Measurements from ENCODE around the gene AMIGO3. TPM values are rescaled to one million over a fixed set of nuclear protein-coding genes. Genes with fewer than 3 reads are reported as not detected.
A peak's percentile ranks its signal among the peaks of the same experiment; 100 is the strongest.

AMIGO3 gene
- total RNA-seq = under 1 TPM; 0.15 to 0.31 TPM
- 1.5 TPM for polyA plus RNA-seq

DNA sequence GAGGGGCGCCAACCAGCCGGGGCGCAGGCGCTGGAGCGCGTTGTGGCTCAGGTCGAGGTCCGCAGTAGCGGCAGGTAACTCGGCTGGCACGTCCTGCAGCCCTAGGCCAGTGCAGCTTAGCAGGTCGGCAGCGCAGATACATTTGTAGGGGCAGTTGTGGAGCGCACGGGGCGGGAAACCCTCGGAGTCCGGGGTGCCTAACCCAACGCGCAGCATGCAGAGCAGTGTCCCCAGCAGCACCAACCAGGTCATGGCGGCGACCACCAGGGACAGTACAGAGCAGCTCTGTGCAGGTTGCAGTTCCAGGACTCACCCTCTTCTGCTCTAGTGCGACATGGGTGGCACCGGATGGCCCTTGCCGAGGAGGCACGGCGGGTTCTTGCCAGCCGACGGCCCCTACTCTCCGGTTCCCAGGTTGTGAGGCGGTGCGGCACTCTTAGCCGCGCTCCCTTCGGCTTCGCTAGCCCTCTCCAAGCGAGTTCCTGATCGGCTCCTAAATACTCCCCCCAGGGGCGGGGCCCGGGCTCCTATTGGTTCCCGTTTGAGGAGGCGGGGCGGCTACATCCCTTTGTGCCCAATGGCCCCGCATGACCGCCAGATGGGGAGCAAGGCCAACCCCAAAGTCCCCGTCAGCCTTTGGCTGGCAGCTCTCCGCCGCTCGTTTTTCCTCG lies at the start of gene AMIGO3:
Gene AMIGO3, minus strand, starts transcription at position 471 of the 671 bp plus-strand sequence. Its CDS starts 219 bp downstream, at position 252.
- DNase-seq = peak; percentile 86 to 93 (median 92)
- no peaks in the 10 kb centered on the region for H3K36me3 ChIP-seq (ENCODE audit: insufficient read depth, low read length)
- H3K27ac ChIP-seq (ENCODE audit: low read depth, low read length) = peak within 1 kb of the TSS; percentile 76
- no peaks in the 10 kb centered on the region for H3K9me3 ChIP-seq (ENCODE audit: low read length)
- H3K4me3 Mint-ChIP-seq = peak within 1 kb of the TSS; percentile 91 to 96 (median 91)
- H3K4me1 ChIP-seq (ENCODE audit: insufficient read depth, low read length) = peaks cover 15% of the 10 kb centered on the region
- no peaks in the 10 kb centered on the region for H3K27me3 ChIP-seq (ENCODE audit: insufficient read depth, low read length, poor library complexity, severe bottlenecking)
- H3K27me3 Mint-ChIP-seq = peaks cover 0 to 2% of the 10 kb centered on the region in 2 donors
- CTCF ChIA-PET = interaction anchor here (0.6 to 2.7 kb wide), 12 partner anchors 9 to 223 kb away, joined by 3 to 14 read pairs (median 3); partner anchors contain the start of gene INKA1
- H3K36me3 Mint-ChIP-seq = peaks cover 0 to 38% (median 0%) of the 10 kb centered on the region in 3 donors
- no peaks in the 10 kb centered on the region for H3K9me3 Mint-ChIP-seq
- H3K27ac Mint-ChIP-seq = peak within 1 kb of the TSS; percentile 86 to 97 (median 92)
- H3K4me3 ChIP-seq (ENCODE audit: low read length) = peak within 1 kb of the TSS; percentile 76
- peaks cover 28 to 47% (median 36%) of the 10 kb centered on the region in 3 donors for H3K4me1 Mint-ChIP-seq
- POLR2A ChIA-PET = interaction anchor here (1.0 kb wide), 3 partner anchors 67 to 179 kb away, joined by 3 to 4 read pairs (median 3); partner anchors contain the start of genes INKA1 and IP6K1

DNA sequence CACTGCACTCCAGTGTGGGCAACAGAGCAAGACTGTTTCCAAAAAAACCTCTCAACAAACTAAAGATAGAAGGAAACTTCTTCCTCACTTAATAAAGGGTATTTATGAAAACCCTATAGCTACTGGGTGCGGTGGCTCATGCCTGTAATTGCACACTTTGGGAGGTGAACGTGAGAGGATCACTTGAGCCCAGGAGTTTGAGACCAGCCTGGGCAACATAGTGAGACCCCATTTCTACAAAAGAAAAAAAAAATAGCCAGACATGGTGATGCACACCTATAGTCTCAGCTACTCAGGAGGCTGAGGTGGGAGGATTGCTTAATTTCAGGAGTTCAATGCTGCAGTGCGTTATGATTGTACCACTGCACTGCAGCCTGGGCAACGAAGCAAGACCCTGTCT lies 44.5 kb upstream of the AMIGO3 start:
- Mint-ChIP-seq H3K27me3 (no peaks in the 10 kb centered on the region), H3K36me3 (peaks cover 0 to 37% (median 0%) of the 10 kb centered on the region in 3 donors), H3K4me1 (peaks cover 19 to 40% (median 26%) of the 10 kb centered on the region in 3 donors), H3K9me3 (no peaks in the 10 kb centered on the region), H3K4me3 (no peak overlapping the region), H3K27ac (no peak overlapping the region)
- no peaks in the 10 kb centered on the region for H3K9me3 ChIP-seq (ENCODE audit: low read length)
- H3K4me1 ChIP-seq (ENCODE audit: insufficient read depth, low read length) = no peaks in the 10 kb centered on the region
- ChIA-PET CTCF (no interaction called here), POLR2A (no interaction called here)
- no peaks in the 10 kb centered on the region for H3K27me3 ChIP-seq (ENCODE audit: insufficient read depth, low read length, poor library complexity, severe bottlenecking)
- no peak overlapping the region for H3K4me3 ChIP-seq (ENCODE audit: low read length)
- no peak for DNase-seq
- no peaks in the 10 kb centered on the region for H3K36me3 ChIP-seq (ENCODE audit: insufficient read depth, low read length)
- no peak overlapping the region for H3K27ac ChIP-seq (ENCODE audit: low read depth, low read length)

DNA sequence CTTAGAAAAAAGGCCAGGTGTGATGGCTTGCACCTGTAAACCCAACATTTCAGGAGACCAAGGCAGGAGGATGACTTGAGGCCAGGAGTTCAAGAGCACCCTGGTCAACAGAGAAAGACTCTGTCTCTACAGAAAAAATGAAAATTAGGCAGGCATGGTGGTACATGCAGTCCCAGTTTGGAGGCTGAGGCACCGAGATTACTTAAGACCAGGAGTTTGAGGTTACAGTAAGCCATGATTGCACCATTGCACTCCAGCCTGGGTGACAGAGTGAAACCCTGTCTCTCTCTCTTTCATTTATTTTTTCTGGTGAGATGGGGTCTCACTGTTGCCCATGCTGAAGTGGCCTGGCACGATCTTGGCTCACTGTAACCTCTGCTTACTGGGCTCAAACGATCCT lies 42.2 kb upstream of the AMIGO3 start:
- Histone ChIP-seq H3K27ac (ENCODE audit: low read depth, low read length) (no peak overlapping the region), H3K27me3 (ENCODE audit: insufficient read depth, low read length, poor library complexity, severe bottlenecking) (no peaks in the 10 kb centered on the region), H3K4me3 (ENCODE audit: low read length) (no peak overlapping the region), H3K36me3 (ENCODE audit: insufficient read depth, low read length) (no peaks in the 10 kb centered on the region), H3K9me3 (ENCODE audit: low read length) (no peaks in the 10 kb centered on the region), H3K4me1 (ENCODE audit: insufficient read depth, low read length) (no peaks in the 10 kb centered on the region)
- ChIA-PET POLR2A (no interaction called here), CTCF (no interaction called here)
- no peak for DNase-seq
- Mint-ChIP-seq H3K4me1 (peaks cover 19 to 53% (median 27%) of the 10 kb centered on the region in 3 donors), H3K27me3 (no peaks in the 10 kb centered on the region), H3K36me3 (peaks cover 0 to 37% (median 0%) of the 10 kb centered on the region in 3 donors), H3K9me3 (no peaks in the 10 kb centered on the region), H3K4me3 (no peak overlapping the region), H3K27ac (no peak overlapping the region)

DNA sequence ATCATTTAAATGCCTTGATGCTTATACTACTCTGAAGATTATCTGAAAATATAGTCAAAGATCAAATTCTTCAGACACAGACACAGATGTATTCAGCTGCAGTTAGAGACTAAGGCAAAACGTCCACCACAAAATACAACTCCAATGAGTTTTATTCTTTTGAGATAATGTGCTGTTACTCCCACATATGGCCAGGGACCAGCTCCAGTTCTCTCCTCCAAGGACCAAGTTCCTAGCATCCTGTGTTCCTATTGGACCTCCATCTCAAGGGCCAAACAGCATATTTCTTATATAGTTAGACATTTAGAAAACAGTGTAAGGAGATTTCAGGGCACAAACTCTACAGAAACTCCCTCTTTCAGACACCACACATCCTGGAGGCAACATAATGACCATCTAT lies 39.7 kb upstream of the AMIGO3 start:
- Mint-ChIP-seq H3K27ac (peak overlapping the region in 1 of 8 donors; percentile 51), H3K27me3 (no peaks in the 10 kb centered on the region), H3K9me3 (no peaks in the 10 kb centered on the region), H3K4me1 (peaks cover 27 to 57% (median 37%) of the 10 kb centered on the region in 3 donors), H3K36me3 (peaks cover 0 to 30% (median 2%) of the 10 kb centered on the region in 3 donors), H3K4me3 (no peak overlapping the region)
- Histone ChIP-seq H3K27me3 (ENCODE audit: insufficient read depth, low read length, poor library complexity, severe bottlenecking) (no peaks in the 10 kb centered on the region), H3K27ac (ENCODE audit: low read depth, low read length) (no peak overlapping the region), H3K4me3 (ENCODE audit: low read length) (no peak overlapping the region), H3K36me3 (ENCODE audit: insufficient read depth, low read length) (no peaks in the 10 kb centered on the region), H3K9me3 (ENCODE audit: low read length) (no peaks in the 10 kb centered on the region), H3K4me1 (ENCODE audit: insufficient read depth, low read length) (no peaks in the 10 kb centered on the region)
- ChIA-PET POLR2A (no interaction called here), CTCF (interaction anchor here (1.8 kb wide), 1 partner anchor 219 kb away, joined by 3 read pairs; no protein-coding TSS in a partner anchor)
- DNase-seq = no peak

- Histone ChIP-seq H3K4me3 (ENCODE audit: low read length) (no peak overlapping the region), H3K9me3 (ENCODE audit: low read length) (no peaks in the 10 kb centered on the region), H3K36me3 (ENCODE audit: insufficient read depth, low read length) (no peaks in the 10 kb centered on the region), H3K27ac (ENCODE audit: low read depth, low read length) (no peak overlapping the region), H3K27me3 (ENCODE audit: insufficient read depth, low read length, poor library complexity, severe bottlenecking) (no peaks in the 10 kb centered on the region), H3K4me1 (ENCODE audit: insufficient read depth, low read length) (no peaks in the 10 kb centered on the region)
- Mint-ChIP-seq H3K36me3 (peaks cover 0 to 29% (median 2%) of the 10 kb centered on the region in 3 donors), H3K4me3 (no peak overlapping the region), H3K4me1 (peaks cover 34 to 69% (median 52%) of the 10 kb centered on the region in 3 donors), H3K27ac (no peak overlapping the region), H3K9me3 (no peaks in the 10 kb centered on the region), H3K27me3 (no peaks in the 10 kb centered on the region)
- no peak for DNase-seq
- CTCF ChIA-PET = no interaction called here
- POLR2A ChIA-PET = interaction anchor here (0.7 kb wide), 1 partner anchor 50 kb away, joined by 7 read pairs; no protein-coding TSS in a partner anchor
These were observed 37.7 kb upstream of the AMIGO3 start for GRCh38 chr3:49757197-49757596.

DNA sequence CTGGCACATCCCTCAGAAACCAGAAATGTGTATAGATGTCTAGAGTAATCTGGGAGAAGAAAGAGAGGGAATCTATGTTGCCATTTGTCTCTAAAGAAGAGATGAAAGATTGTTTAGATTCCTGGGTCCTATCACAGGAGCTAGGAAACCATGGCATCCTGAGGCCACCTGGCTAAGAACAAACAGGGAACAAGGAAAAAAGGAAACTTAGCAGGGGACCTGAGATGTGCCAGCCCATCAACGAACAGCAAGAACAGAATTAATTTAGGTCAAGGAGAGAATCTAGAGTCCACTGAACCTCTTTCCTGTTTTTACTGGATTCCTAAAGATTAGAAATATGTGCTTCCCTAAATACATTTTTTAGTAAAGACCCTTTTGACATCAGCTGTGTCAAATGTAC lies 36.6 kb upstream of the AMIGO3 start:
- Mint-ChIP-seq H3K27ac (peak overlapping the region in 1 of 8 donors; percentile 52), H3K36me3 (peaks cover 0 to 31% (median 2%) of the 10 kb centered on the region in 3 donors), H3K4me1 (peaks cover 34 to 67% (median 52%) of the 10 kb centered on the region in 3 donors), H3K9me3 (no peaks in the 10 kb centered on the region), H3K4me3 (no peak overlapping the region), H3K27me3 (no peaks in the 10 kb centered on the region)
- ChIA-PET POLR2A (no interaction called here), CTCF (interaction anchor here (1.4 kb wide), 1 partner anchor 83 kb away, joined by 5 read pairs; no protein-coding TSS in a partner anchor)
- Histone ChIP-seq H3K4me3 (ENCODE audit: low read length) (no peak overlapping the region), H3K4me1 (ENCODE audit: insufficient read depth, low read length) (no peaks in the 10 kb centered on the region), H3K9me3 (ENCODE audit: low read length) (no peaks in the 10 kb centered on the region), H3K27ac (ENCODE audit: low read depth, low read length) (no peak overlapping the region), H3K36me3 (ENCODE audit: insufficient read depth, low read length) (no peaks in the 10 kb centered on the region), H3K27me3 (ENCODE audit: insufficient read depth, low read length, poor library complexity, severe bottlenecking) (no peaks in the 10 kb centered on the region)
- DNase-seq = no peak

GRCh38 chr3:49754536-49754935 lies 35.1 kb upstream of the AMIGO3 start:
- Mint-ChIP-seq H3K27ac (peak overlapping the region in 4 of 8 donors; percentile 57 to 75 (median 66)), H3K27me3 (no peaks in the 10 kb centered on the region), H3K4me3 (no peak overlapping the region), H3K36me3 (peaks cover 0 to 32% (median 3%) of the 10 kb centered on the region in 3 donors), H3K9me3 (no peaks in the 10 kb centered on the region), H3K4me1 (peaks cover 34 to 69% (median 54%) of the 10 kb centered on the region in 3 donors)
- DNase-seq = no peak
- Histone ChIP-seq H3K4me1 (ENCODE audit: insufficient read depth, low read length) (no peaks in the 10 kb centered on the region), H3K4me3 (ENCODE audit: low read length) (no peak overlapping the region), H3K27me3 (ENCODE audit: insufficient read depth, low read length, poor library complexity, severe bottlenecking) (no peaks in the 10 kb centered on the region), H3K36me3 (ENCODE audit: insufficient read depth, low read length) (no peaks in the 10 kb centered on the region), H3K9me3 (ENCODE audit: low read length) (no peaks in the 10 kb centered on the region), H3K27ac (ENCODE audit: low read depth, low read length) (no peak overlapping the region)
- ChIA-PET POLR2A (no interaction called here), CTCF (interaction anchor here (1.0 kb wide), 1 partner anchor 48 kb away, joined by 3 read pairs; the partner anchor contains the start of gene INKA1)

DNA sequence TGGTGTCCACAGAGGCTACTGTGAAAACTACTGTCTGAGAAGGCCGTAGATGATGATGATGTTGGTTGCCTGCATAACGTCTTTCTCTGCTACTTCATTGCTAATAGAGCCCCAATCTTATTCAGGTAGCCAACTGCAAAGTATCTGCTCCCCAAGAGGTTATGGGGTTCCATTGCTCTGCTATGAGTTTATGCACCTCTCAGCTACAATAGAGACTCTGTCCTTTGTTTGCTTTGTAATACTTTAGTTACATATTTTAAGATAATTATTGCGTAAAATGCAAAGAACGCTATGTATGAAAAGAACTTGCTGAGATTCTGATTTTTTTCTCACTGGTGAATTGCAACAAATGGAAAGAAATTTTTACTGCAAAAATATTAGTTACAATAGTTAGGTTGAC lies 32.0 kb upstream of the AMIGO3 start:
- H3K27ac Mint-ChIP-seq = no peak overlapping the region
- no peak overlapping the region for H3K4me3 Mint-ChIP-seq
- Histone ChIP-seq H3K4me3 (ENCODE audit: low read length) (no peak overlapping the region), H3K36me3 (ENCODE audit: insufficient read depth, low read length) (no peaks in the 10 kb centered on the region), H3K27me3 (ENCODE audit: insufficient read depth, low read length, poor library complexity, severe bottlenecking) (no peaks in the 10 kb centered on the region), H3K4me1 (ENCODE audit: insufficient read depth, low read length) (no peaks in the 10 kb centered on the region), H3K27ac (ENCODE audit: low read depth, low read length) (no peak overlapping the region), H3K9me3 (ENCODE audit: low read length) (no peaks in the 10 kb centered on the region)
- H3K36me3 Mint-ChIP-seq = peaks cover 0 to 46% (median 8%) of the 10 kb centered on the region in 3 donors
- POLR2A ChIA-PET = interaction anchor here (0.6 kb wide), 1 partner anchor 272 kb away, joined by 5 read pairs; no protein-coding TSS in a partner anchor
- DNase-seq = no peak
- H3K4me1 Mint-ChIP-seq = peaks cover 26 to 54% (median 51%) of the 10 kb centered on the region in 3 donors
- H3K27me3 Mint-ChIP-seq = no peaks in the 10 kb centered on the region
- H3K9me3 Mint-ChIP-seq = no peaks in the 10 kb centered on the region
- CTCF ChIA-PET = no interaction called here
